B cell (primary cell): Measurements from ENCODE around the gene NEK5. TPM values are rescaled to one million over a fixed set of nuclear protein-coding genes. Genes with fewer than 3 reads are reported as not detected.

Source experiments
- ATAC-seq: fragments of 200-7000 bp; cut with Tn5 transposase; one replicate; pipeline ENCODE4 v1.10.0; 2021; ENCODE audit warnings: low read depth, mild to moderate bottlenecking, moderate number of reproducible peaks, moderate library complexity
- CTCF ChIA-PET: fragments of 350-600 bp; sonication (Branson Sonifier 250); formaldehyde crosslinking; loops from one replicate; lab custom pipeline; 2021; ENCODE audit warnings: antibody characterized with exemption, inconsistent platforms; lab: Charles Lee
- POLR2A ChIA-PET: fragments of 350-600 bp; sonication (Branson Sonifier 250); formaldehyde crosslinking; loops from one replicate; lab custom pipeline; 2021; ENCODE audit warnings: antibody characterized with exemption; lab: Charles Lee
- DNase-seq: peaks from one replicate; pipeline ENCODE4 v3.0.0; 2013
- H2AFZ ChIP-seq: 2 replicates; pipeline ENCODE4 v1.6.1; 2012; ENCODE audit warnings: mild to moderate bottlenecking, low read depth, low read length; ENCODE audit not compliant: insufficient read depth, poor library complexity, severe bottlenecking
- H3K27ac ChIP-seq, 2 donors: 1 replicate in 1 of 2; 2 replicates in 1 of 2; pipeline ENCODE4 v1.5.1; 2012 to 2013; ENCODE audit warnings: low read length in 2 of 2, mild to moderate bottlenecking in 2 of 2, moderate library complexity in 1 of 2
- H3K27me3 ChIP-seq, 4 experiments: fragments of 200-600 bp in 1 of 4; sonication (generic) in 1 of 4; replicated peaks in 1 of 4; 1 replicate in 2 of 4; 2 replicates in 2 of 4; pipeline versions ENCODE4 v1.6.1 to v1.7.0; 2013 to 2016; ENCODE audit warnings: low read length in 3 of 4, mild to moderate bottlenecking in 2 of 4, mixed read lengths in 1 of 4, moderate library complexity in 1 of 4; ENCODE audit not compliant: insufficient read depth in 4 of 4, control insufficient read depth in 3 of 4; ENCODE audit errors: control extremely low read depth in 1 of 4
- H3K36me3 ChIP-seq, 2 experiments: replicated peaks in 1 of 2; 1 replicate in 1 of 2; 2 replicates in 1 of 2; pipeline versions ENCODE4 v1.6.1 to v1.7.1; 2013; ENCODE audit warnings: low read length in 1 of 2; ENCODE audit not compliant: insufficient read depth in 2 of 2, control insufficient read depth in 1 of 2; ENCODE audit errors: control extremely low read depth in 1 of 2, extremely low read depth in 1 of 2
- H3K4me1 ChIP-seq, 2 donors: fragments of 200-600 bp in 1 of 2; sonication (generic) in 1 of 2; 1 replicate in 1 of 2; 2 replicates in 1 of 2; pipeline versions ENCODE4 v1.5.1 to v1.6.1; 2013 to 2017; ENCODE audit warnings: low read length in 2 of 2; ENCODE audit not compliant: control insufficient read depth in 2 of 2, insufficient read depth in 2 of 2
- H3K4me2 ChIP-seq: replicated peaks from 2 replicates; pipeline ENCODE3; 2012; ENCODE audit warnings: mild to moderate bottlenecking, low read depth, low read length; ENCODE audit not compliant: poor library complexity, severe bottlenecking
- H3K4me3 ChIP-seq, 5 experiments: fragments of 200-600 bp in 1 of 5; sonication (generic) in 1 of 5; 1 replicate in 3 of 5; 2 replicates in 2 of 5; pipeline versions ENCODE4 v1.5.1 to v1.7.0; 2011 to 2016; ENCODE audit warnings: low read length in 4 of 5, mild to moderate bottlenecking in 4 of 5, low read depth in 2 of 5, control low read depth in 1 of 5, moderate library complexity in 1 of 5; ENCODE audit not compliant: insufficient read depth in 1 of 5; ENCODE audit errors: control extremely low read depth in 1 of 5, extremely low read depth in 1 of 5
- H3K79me2 ChIP-seq: fragments of 200-600 bp; sonication (generic); one replicate; pipeline ENCODE4 v1.6.0; 2016; ENCODE audit warnings: low read length; ENCODE audit not compliant: control insufficient read depth, insufficient read depth
- H3K9ac ChIP-seq: fragments of 200-600 bp; sonication (generic); 2 replicates; pipeline ENCODE4 v1.6.1; 2017; ENCODE audit warnings: mild to moderate bottlenecking, low read length, moderate library complexity
- H3K9me3 ChIP-seq, 3 donors: one replicate each; pipeline versions ENCODE4 v1.6.1 to v1.7.1; 2013; ENCODE audit warnings: low read length in 2 of 3; ENCODE audit not compliant: control insufficient read depth in 2 of 3, insufficient read depth in 1 of 3; ENCODE audit errors: control extremely low read depth in 1 of 3
- H4K20me1 ChIP-seq: 2 replicates; pipeline ENCODE4 v1.6.0; 2012; ENCODE audit warnings: mild to moderate bottlenecking, low read length; ENCODE audit not compliant: insufficient read depth, control insufficient read depth, poor library complexity, severe bottlenecking
- H3K27ac Mint-ChIP-seq: one replicate; pipeline ENCODE4 v1.8.0; 2021; ENCODE audit warnings: mixed read lengths
- H3K27me3 Mint-ChIP-seq: one replicate; pipeline ENCODE4 v1.8.0; 2021; ENCODE audit warnings: mixed read lengths
- H3K4me1 Mint-ChIP-seq: one replicate; pipeline ENCODE4 v1.8.0; 2021; ENCODE audit warnings: mixed read lengths
- H3K4me3 Mint-ChIP-seq: one replicate; pipeline ENCODE4 v1.8.0; 2021; ENCODE audit warnings: mixed read lengths
- H3K9me3 Mint-ChIP-seq: one replicate; pipeline ENCODE4 v1.8.0; 2022; ENCODE audit warnings: mixed read lengths; ENCODE audit not compliant: insufficient read depth
- EZH2 ChIP-seq: IDR thresholded peaks from 2 replicates; pipeline ENCODE4 v1.6.1; 2012; ENCODE audit warnings: borderline replicate concordance, low read depth, mild to moderate bottlenecking, moderate library complexity, low read length; ENCODE audit not compliant: insufficient read depth, poor library complexity, severe bottlenecking
- WGBS: methylation state at CpG from one replicate; pipeline ENCODE4 v1.1.5; 2013; ENCODE audit warnings: missing lambda C conversion rate; ENCODE audit not compliant: insufficient coverage; 5-methylcytosine and 5-hydroxymethylcytosine counted together
- intact Hi-C: fragments of 100-400 bp; cut with micrococcal nuclease; formaldehyde crosslinking; loops from one replicate; pipeline ENCODE4 v1.10.0; 2022
- polyA plus RNA-seq: library from polyadenylated mRNA; depleted of rRNA; stranded (reverse); fragments of >200 nt; gene quantifications from 2 replicates; pipeline ENCODE4 v1.2.3, GENCODE V29; 2012
- total RNA-seq, 2 donors: library from RNA; stranded (reverse); fragments of 120-200 nt in 1 of 2; gene quantifications; 1 replicate in 1 of 2; 2 replicates in 1 of 2; pipeline versions ENCODE4 v1.2.3 to v1.2.4, GENCODE V29; 2013 to 2022
- TF ChIP-seq, protein P1 (sequence below): fragments of 200-600 bp; IDR thresholded peaks from one replicate; pipeline ENCODE4 v1.8.0; 2022; ENCODE audit warnings: antibody characterized with exemption, mild to moderate bottlenecking

Gene NEK5
- total and polyA plus RNA-seq, 2 donors (not counting 1 experiment from before 2014, with no cell fraction given): not detected

DNA sequence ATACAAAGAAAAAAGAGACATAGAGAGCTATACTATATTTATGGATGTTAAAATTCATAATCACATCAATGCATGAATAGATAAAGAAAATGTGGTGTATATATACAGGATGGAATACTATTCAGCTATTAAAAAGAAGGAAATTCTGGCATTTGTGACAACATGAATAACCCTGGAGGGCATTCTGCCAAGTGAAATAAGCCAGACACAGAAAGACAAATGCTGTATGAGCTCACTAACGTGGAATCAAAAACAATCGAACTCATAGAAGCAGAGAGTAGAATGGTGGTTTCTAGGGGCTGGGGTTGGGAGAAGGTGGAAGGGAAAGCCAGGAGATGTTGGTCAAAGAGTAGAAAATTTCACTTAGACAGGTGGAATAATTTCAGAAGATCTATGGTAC, 80.4 kb downstream of the NEK5 start:
- Histone ChIP-seq H3K4me2 (no peak overlapping the region), H3K4me1 (no peaks in the 10 kb centered on the region), H3K9me3 (no peaks in the 10 kb centered on the region), H4K20me1 (no peaks in the 10 kb centered on the region), H3K79me2 (no peaks in the 10 kb centered on the region), H3K27me3 (no peaks in the 10 kb centered on the region), H2AFZ (no peak overlapping the region), H3K36me3 (no peaks in the 10 kb centered on the region), H3K4me3 (no peak overlapping the region), H3K27ac (no peak overlapping the region), H3K9ac (no peak overlapping the region)
- TF ChIP-seq, protein P1, sequence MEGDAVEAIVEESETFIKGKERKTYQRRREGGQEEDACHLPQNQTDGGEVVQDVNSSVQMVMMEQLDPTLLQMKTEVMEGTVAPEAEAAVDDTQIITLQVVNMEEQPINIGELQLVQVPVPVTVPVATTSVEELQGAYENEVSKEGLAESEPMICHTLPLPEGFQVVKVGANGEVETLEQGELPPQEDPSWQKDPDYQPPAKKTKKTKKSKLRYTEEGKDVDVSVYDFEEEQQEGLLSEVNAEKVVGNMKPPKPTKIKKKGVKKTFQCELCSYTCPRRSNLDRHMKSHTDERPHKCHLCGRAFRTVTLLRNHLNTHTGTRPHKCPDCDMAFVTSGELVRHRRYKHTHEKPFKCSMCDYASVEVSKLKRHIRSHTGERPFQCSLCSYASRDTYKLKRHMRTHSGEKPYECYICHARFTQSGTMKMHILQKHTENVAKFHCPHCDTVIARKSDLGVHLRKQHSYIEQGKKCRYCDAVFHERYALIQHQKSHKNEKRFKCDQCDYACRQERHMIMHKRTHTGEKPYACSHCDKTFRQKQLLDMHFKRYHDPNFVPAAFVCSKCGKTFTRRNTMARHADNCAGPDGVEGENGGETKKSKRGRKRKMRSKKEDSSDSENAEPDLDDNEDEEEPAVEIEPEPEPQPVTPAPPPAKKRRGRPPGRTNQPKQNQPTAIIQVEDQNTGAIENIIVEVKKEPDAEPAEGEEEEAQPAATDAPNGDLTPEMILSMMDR: no peak
- TF ChIP-seq EZH2: no peak
- Mint-ChIP-seq H3K9me3 (no peaks in the 10 kb centered on the region), H3K27ac (no peak overlapping the region), H3K27me3 (peaks cover 7% of the 10 kb centered on the region), H3K4me1 (no peaks in the 10 kb centered on the region), H3K4me3 (no peak overlapping the region)
- CTCF ChIA-PET: no interaction called here
- 92% methylated on average over 2 of the region's 2 CpGs for WGBS
- DNase-seq (no peak), ATAC-seq (no peak)
- intact Hi-C loops: loop anchor here (10.0 kb wide), 1 partner anchor 46 kb away; no protein-coding TSS in a partner anchor
- POLR2A ChIA-PET: no interaction called here

- no peaks in the 10 kb centered on the region for H3K36me3 ChIP-seq
- no peaks in the 10 kb centered on the region for H3K4me1 Mint-ChIP-seq
Observed at GRCh38 chr13:52047463-52047862, 81.4 kb downstream of the NEK5 start.

More at GRCh38 chr13:52047463-52047862, 81.4 kb downstream of the NEK5 start:
- POLR2A ChIA-PET: no interaction called here
- Mint-ChIP-seq H3K27me3 (peaks cover 7% of the 10 kb centered on the region), H3K4me3 (no peak overlapping the region), H3K9me3 (no peaks in the 10 kb centered on the region), H3K27ac (no peak overlapping the region)
- WGBS: 98% methylated on average over 3 of the region's 3 CpGs
- Histone ChIP-seq H3K9me3 (no peaks in the 10 kb centered on the region), H3K27me3 (no peaks in the 10 kb centered on the region), H3K27ac (no peak overlapping the region), H3K4me2 (no peak overlapping the region), H3K4me1 (no peaks in the 10 kb centered on the region), H4K20me1 (no peaks in the 10 kb centered on the region), H3K9ac (no peak overlapping the region), H3K79me2 (no peaks in the 10 kb centered on the region), H3K4me3 (no peak overlapping the region), H2AFZ (no peak overlapping the region)
- TF ChIP-seq EZH2: no peak
- TF ChIP-seq, protein P1: no peak
- CTCF ChIA-PET: no interaction called here
- intact Hi-C loops: loop anchor here (10.0 kb wide), 1 partner anchor 47 kb away; no protein-coding TSS in a partner anchor
- no peak for ATAC-seq
- no peak for DNase-seq
